Dedifferentiated amniotic fluid mesenchymal stem cell (primary cell): ENCODE results near the gene ZDHHC1.
A peak's percentile ranks its signal among the peaks of the same experiment; 100 is the strongest.

Experiments used
- DNase-seq: peaks from one replicate; pipeline ENCODE4 v3.0.0-alpha.2; 2016; ENCODE audit errors: extremely low spot score

ZDHHC1 gene

DNA sequence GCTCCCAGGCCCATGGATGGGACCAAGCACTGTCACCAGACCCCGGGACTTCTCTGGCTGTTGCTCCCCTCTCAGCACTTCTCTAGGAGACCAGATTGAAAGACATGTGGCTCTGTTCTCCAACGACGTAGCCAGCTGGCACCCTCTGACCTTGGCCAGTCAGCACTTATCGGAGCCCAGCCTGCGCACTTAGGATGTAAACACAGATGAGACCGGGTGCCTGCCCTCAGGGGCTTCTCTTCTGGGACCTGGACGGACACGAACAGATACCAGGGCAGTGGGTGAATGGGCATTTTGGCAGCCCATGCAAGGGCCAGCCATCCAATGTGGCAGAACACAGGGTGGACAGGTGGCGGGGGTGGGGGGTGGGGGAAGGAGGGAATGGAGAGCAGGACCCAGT is 6.6 kb downstream of the ZDHHC1 start:
- no peak for DNase-seq

DNA sequence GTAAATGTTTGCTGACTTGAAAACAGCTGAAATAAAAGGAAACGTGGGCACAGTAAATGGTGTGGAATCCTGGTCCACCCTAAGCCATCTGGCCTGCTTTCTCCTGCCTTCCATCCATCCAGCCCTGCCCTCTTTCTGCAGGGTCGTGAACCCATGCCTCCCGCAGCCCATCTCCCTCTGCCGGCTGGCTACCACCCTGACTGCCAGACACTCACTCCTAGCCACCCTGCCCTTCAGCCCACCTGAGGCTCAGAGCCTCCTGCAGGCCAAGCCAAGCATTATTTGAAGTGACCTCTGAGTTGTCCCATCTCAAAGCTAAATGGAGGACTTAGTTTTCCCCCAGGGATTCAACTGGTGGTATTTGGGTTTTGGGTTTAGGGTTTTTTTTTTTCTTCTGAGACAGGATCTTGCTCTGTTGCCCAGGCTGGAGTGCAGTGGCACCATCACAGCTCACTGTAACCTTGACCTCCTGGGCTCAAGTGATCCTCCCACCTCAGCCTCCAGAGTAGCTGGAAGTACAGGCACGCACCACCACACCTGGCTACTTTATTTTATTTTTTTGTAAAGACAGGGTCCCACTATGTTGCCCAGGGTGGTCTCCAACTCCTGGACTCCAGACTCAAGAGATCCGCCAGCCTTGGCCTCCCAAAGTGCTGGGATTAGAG is 8.4 kb downstream of the ZDHHC1 start:
- DNase-seq: no peak

DNA sequence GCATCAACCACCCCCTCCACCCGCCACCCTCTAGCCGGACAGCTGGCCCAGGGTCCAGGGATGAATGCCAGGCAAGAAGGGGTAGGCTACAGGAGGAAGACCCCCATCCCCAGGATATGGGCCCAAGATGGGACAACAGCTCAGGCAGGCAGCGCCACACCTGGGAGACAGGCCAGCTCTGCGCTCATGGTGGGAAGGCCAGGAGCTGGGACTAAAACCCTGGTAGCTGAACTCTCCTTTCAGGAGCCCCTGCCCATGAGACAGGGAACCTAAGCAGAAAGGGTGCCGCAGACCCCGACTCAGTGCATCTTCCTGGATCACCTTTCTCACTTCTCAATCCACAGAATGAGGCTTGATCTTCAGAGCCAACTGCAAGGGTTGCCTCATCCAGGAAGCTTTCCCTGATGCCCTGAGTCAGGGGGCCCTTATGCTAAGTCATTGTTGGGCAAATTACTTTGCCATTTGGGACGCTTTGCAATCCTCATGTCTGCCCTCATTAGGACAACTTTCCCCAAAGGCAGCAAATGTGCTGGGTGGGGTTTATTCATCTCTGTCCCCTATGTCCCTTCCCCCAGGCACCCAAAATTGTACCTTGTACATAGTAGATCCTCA is 9.0 kb downstream of the ZDHHC1 start:
- no peak for DNase-seq

DNA sequence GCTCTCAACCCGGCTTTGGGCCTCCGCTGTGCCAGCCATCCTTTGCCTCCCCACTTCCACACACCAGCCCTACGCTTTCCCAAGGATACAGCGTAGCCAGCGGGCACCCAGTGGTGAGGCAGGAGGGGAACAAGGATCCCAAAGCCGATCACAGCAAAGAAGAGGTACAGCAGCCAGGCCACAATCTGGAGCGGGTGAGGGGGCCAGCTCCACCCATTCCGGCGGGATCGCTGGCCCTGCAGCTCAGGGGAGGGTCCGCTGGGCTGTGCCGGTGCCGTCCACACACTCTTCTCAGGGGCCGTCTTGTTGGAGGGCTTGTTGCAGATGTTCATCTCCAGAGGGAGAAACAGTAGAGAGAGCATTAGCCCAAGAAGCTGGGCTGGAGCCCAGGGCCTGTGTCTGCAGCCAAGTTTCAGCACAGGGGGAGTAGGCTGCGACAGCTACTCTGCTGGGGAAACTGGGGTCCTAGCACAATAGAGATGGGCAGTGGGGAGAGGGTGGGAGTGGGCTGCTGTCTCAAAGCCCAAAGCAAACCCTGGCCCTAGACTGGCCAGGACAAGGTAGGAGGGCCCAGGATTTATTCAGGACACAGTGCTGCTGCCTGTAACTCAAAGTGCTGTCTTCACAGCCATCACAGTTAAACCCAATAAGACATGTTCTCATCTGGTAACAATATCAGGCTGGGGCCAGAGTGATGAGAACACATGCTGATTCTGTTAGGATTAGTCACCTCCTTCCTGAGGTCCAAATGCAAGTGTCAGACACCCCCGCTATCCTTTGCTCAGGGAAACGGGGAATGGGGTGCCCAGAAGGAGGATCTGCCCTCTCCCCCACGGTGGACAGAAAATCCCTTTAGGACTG is 9.9 kb downstream of the ZDHHC1 start:
- peak; percentile 79 for DNase-seq

DNA sequence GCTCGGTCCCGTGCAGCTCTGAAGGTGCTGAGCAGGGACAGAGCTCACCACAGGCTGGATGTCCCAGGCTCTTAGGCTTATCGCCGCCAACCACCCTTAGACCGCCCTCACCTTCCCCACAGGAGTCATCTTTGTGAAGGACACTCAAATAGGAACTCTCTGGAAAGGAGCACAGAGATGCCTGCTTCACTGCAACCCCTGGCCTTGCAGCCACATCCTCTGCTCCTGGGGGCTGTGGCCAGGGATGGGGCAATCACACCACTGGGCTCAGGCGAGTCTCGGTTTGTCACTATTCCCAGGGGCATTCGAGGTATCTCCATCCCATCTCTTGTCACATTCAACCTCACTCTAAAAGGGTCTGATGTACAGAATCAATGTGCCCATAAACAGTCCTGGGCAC is 10.9 kb downstream of the ZDHHC1 start:
- DNase-seq: no peak

DNA sequence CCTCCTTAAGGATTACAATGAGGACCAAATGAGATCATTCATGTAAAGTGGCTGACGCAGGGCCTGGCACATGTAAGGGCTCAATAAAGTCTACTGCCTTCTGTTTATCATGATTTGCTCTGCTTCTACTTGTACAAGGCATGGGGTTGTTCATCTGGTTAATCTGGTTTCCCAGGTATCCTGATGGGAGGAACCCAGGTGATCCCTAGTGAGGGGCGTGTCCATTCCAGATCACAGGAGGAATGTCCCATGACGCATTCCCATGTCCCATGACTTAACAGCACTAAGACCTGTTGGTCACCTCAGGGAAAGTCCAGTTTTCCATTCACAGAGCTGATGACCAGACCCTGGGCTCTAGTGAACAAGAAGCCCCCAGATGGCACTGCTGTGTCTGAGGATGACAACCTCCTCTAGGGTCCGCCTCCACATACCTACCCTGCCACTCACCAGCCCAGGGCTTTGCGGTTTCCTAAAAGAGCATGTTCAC is 11.5 kb downstream of the ZDHHC1 start:
- no peak for DNase-seq

DNA sequence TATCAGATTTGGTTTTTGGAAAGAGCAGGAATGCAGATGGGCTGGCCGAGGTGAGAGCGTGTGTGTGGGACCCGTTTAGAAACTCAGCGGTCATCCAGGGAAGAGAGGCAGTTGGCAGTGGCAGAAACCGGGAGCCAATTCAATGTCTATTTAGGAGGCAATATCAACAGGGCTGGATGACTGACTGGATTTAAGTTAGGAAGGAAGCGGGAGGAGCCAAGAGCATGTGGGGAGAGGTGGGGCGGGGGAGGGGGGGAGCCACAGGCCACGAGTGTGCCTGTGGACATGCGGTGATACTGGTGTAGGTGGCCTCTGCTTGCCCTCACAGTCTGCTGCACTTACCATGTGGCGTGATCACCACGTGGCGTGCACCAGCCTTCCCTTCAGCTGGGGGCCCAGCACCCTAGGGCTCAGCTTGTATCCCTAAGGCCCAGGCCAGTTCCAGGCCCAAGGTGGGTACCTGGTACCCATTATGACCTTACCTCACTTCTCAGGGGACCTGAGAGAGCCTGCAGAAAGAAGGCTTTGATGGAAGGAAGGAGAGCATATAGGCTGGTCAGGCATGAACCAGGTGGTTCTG is 12.2 kb downstream of the ZDHHC1 start:
- DNase-seq: no peak

DNA sequence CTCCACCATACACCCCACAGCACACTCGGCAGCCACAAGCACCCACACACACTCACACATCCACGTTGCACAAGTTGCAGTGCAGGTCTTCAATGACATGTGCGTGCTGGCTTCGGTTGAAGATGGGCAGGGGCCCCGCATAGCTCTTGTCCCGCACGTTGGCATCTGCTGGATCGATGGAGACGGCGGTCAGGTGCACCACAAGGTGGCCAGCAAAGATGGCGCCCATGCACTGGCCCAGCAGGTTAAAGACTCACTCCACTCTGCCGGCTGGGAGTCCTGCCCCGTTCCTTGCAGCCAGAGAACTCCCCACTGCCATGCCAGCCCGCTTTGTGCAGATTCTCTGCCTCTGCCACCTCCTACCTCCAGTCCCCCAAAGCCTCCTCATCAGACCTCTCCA is 15.4 kb downstream of the ZDHHC1 start:
- no peak for DNase-seq

DNA sequence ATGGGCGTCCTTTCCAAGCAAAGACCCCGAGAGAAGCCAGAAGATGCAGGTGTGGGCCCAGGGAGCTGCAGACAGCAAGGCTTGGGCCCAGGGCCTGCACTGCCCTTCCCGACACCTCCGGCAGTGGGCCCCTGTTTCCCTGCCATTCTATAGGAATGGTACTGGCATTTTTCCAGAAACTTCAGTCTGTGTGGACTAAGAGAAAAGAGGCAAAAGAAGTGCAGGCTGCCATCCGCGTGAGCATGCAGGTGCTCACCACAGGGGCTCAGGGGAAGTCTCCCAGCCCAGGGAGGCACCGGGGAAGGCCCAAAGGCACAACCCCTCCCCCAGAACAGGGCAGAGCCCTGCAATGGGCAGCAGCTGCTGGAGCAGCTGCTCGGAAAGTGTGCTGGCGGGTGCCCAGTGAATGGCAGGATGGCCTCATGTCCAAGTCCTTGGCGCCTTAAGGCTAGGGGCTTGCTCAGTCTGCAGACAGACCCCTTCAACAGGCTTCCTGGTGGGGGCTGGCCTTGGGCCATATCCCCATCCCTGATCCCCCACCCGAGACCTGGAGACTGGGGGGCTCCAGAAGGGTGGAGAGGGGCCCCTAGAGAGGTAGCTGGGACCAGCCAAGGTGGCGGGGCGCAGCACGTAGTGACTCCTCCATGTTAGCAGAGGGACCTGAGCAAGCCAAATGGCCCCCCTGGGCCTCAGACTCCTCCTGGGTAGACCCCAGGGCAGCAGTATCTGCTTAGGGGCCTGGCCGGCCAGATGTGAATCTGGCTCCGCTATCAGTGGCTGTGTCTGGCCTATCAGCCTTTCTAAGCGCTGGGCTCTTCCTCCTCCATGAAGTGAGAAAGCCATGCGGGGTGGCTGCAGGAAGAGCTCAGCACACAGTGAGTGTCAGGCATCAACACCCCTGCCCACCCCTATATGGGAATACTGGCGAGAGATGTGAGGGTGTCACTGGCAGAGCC is 16.2 kb downstream of the ZDHHC1 start:
- DNase-seq: no peak

DNA sequence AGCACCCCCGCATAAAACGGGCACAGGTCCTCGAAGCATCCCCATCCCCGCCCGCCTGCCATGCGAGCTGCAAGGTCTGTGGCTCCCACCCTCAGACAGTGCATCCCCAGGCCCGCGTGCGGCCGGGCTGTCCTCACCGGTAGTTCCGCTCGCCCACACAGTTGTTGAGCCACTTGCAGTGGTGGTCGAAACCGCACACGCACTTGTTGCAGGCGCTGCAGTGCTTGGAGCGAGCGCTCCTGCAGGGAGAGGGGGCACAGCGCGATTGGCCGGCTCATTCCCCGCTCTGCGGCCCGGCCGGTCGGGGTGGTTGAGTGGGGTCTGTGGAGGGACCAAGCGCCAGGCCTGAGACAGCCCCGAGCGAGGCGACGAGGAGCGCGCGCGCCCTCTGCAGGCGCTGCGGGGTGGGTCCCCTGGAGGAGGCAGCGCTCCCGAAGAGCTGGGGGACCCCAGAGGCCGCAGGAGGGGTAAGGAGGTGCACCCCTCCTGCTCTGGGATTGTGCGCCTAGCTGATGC is 17.0 kb downstream of the ZDHHC1 start:
- no peak for DNase-seq

DNA sequence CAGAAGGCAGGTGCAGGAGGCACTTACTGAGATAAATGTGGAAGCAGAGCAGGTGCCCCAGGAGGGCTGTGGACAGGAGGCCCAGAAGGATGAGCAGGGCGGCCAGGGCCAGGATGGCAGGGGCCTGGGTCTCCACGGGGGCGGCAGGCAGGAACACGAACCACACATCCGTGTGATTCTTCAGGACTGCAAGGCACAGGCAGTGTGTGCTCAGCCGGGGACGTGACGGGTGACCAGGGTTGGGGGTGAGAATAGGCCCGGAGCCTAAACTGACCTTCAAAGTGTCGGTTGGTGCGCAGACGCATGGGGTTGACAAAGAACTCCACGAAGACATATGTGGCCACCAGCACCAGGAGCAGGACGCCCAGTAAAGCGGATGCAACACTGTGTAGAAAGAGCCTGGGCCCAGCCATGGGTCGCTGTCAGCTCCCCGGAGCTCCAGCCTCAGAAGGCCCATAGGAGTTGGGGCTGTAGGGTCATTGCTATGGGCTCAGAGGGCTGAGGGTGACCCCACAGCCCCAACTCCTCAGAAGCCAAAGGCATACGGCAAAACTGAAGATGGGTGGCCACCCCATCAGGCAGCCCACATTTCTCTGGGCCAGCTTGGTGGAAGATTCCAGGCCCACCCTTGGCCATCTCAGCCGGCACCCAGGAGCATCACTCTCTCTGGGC is 17.6 kb downstream of the ZDHHC1 start:
- no peak for DNase-seq

DNA sequence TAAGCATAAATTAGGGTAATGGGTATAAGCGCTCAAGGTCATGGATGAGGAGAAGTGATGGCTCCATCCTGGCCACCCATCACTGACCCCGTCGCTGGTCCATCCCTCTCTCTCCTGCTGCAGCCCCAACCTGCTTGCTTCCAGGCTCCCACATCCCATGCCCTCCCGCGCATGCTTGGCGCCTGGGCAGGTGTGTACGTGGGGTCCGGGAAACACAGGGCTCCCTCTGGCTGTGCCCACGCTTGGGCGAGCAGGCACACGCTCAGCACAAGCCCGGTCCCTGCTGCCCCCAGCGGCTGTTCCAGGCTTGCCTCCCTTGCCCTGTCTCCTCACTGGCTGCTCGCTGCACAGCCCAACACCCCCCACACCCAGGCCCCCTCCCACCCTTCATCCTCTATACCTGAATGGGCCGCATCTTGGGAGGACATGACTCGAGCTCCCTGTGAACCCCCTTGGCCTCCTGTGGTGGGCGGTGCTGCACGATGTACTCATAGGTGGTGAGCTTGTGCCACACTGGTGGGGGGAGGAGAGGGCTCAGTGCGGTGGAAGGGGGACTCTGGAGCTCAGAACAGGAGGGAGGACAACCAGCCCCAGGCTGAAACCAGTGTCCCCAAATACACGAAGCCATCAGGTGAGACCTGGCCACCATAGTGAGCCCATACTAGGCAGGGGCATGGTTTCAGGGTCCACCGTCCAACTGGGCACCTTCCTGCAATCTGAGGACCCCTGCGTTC is 18.3 kb downstream of the ZDHHC1 start:
- no peak for DNase-seq

DNA sequence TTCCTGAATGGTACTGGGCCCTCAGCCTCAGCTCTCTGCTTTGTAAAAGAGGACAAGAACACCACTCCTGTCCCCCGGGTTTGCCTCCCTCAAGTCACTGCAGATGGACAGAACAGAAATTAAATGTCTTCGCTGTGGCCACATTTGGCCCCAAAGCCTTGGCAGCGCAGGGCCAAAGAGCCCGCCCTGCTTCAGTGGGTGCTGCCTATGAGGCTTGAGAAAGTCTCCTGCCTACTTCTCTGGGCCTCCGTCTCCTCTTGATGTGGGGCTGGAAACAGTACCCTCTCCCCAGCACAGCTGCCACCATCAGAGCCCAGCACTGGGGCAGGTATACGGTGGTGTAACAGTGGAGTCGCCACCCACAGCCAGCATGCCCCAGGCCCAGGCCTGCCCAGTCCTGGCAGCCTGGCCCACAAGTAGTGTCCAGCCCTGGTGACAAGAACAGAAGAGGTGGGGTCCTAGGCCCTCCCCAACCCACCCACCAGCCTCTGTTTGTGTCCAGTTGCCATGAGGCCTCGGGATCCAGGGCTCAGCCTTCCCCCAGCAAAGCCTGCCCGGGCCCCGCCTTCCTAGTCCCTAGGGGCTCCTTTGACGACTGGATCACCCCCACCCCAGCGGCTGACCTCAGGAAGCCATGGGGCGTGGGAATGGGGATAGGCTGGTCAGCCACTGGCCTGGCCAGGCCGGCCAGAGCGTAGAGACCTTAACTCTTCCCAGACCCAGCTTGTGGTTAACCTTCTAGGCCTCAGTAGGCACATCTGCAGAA is 19.1 kb downstream of the ZDHHC1 start:
- DNase-seq: no peak

DNA sequence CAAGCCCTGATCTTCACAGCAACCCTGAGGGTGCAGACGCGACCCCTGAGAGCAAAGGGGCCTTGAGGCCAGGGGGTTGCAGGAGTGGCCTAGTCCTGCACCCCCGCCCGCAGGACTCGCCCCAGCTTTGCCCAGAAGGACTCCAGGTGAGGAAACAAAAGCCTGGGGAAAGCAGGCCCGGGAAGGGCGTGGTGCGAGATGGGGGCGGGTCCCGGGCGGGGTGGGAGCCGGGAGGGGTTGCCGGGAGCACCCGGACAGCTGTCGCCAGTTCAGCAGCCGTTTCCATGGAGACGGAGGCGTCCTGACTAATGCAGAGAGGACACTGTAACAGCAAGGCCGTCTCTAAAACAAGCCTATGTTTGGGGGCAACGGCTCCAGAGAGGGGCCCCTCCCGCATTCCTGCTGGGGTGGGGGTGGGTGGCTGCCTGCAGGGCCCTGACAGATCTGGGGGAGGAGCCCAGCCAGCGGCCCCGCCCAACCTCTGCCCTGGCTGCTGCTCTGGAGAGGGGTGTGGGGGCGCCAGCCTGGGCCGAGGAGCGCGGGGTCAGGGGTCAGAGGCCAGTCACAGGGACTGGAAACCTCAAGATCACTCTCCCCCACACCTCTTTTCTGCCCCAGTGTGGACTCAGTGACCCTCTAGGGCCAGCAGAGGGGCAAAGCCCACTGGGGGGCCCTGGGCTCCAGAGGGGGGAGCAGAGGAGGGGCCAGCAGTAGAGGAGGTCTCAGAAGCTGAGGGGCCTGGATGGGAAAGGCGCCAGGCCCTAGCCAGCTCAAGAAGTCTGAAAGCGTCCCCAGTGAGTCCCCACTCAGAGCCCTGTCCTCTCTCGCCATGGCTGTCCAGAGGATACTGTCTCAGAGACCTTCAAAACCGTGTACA is 19.9 kb downstream of the ZDHHC1 start:
- DNase-seq: peak; percentile 35

DNA sequence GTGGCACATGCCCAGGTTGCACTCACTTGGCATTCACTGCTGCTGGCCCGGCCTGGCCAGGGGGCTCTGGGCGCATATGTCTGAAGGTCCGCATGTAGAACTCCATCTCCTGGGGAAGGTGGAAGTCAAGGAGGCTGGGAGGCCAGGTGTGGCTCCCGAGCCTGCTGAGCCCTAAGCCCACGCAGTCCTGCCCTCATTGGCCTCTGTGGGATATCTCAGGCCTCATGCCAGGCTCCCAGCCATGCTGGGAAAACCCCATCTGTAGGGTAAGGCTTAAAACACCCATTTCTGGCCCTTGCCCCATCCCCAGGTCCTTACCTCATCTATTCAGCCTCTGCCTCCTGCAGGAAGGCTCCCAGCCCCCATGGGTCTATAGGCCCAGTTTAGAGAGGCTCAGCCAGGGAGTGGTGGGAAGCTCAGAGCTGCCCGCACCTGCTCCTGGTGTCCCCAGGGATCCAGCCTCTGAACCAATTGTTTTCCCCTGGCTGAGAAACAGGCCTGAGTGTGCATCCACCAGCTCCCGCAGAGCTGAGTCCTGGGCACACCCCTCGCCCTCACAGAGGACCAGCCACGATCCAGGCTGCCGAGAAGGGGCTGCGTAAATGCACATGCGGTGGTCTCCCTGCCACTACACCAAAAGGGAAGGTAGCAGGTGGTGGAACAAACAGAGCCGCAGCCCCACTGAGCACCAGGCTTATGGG is 20.7 kb downstream of the ZDHHC1 start:
- DNase-seq: no peak

DNA sequence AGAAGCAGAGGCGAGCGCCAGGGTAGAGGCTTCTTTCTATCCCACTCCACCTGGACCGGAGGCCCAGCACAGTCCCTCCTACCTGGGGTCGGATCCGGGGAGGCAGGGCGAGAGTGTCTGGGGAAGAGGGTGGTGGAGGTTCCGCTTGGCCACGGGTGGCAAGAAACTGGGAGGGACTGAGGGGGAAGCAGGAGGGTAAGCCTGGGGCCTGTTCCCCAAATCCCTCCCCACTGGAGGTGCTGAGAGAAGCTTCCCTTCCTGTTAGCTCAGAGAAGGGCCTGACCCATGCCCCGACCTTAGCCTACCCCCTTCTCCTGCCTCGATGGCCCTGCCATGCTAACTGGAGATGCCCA is 21.2 kb downstream of the ZDHHC1 start:
- no peak for DNase-seq
